Esophagus muscularis mucosa (tissue), 4 donors: Measurements from ENCODE around the gene ZIC5.

Source experiments
- EP300 ChIP-seq: sonication (generic); formaldehyde crosslinking; IDR thresholded peaks from one replicate; pipeline ENCODE4 v1.6.1; 2017; ENCODE audit warnings: antibody characterized with exemption
- POLR2A ChIP-seq: fragments of 450-650 bp; IDR thresholded peaks from one replicate; pipeline ENCODE4 v1.6.1; 2017; ENCODE audit warnings: antibody characterized with exemption, moderate library complexity, mild to moderate bottlenecking, low read depth
- TF ChIP-seq, protein P1 (sequence below), 3 experiments: fragments of 200-600 bp in 2 of 3; fragments of 450-650 bp in 1 of 3; sonication (generic) in 2 of 3; IDR thresholded peaks; one replicate each; pipeline ENCODE4 v1.5.1; 2017 to 2019; ENCODE audit warnings: antibody characterized with exemption in 3 of 3, mild to moderate bottlenecking in 2 of 3, moderate library complexity in 1 of 3

DNA sequence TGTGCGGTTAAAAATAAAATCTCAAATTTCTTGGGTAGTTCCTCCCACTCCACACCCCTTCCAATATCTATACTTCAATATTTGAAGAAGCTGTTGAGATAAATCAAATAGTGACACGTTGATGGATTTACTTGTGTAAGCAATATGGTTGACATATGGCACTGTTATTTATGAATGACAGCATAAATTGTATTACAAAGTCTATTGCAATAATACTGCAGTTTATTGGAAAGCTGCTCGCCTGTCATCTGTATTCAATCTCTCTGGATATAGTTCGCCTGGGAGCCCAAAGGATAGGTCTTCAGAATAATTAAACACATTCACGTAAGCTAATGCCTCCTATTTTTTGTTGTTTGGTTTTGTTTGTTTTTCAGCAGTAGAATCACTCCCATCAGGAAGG lies 5.0 kb upstream of the ZIC5 start:
- TF ChIP-seq POLR2A (no peak), EP300 (no peak)
- TF ChIP-seq, protein P1, sequence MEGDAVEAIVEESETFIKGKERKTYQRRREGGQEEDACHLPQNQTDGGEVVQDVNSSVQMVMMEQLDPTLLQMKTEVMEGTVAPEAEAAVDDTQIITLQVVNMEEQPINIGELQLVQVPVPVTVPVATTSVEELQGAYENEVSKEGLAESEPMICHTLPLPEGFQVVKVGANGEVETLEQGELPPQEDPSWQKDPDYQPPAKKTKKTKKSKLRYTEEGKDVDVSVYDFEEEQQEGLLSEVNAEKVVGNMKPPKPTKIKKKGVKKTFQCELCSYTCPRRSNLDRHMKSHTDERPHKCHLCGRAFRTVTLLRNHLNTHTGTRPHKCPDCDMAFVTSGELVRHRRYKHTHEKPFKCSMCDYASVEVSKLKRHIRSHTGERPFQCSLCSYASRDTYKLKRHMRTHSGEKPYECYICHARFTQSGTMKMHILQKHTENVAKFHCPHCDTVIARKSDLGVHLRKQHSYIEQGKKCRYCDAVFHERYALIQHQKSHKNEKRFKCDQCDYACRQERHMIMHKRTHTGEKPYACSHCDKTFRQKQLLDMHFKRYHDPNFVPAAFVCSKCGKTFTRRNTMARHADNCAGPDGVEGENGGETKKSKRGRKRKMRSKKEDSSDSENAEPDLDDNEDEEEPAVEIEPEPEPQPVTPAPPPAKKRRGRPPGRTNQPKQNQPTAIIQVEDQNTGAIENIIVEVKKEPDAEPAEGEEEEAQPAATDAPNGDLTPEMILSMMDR (IDR thresholded peaks at IDR 0.05), result no peak
